ENCODE data around the gene SPOCK1.
"Not testable (repeated sequence)": the region's sequence is repeated elsewhere in the genome, so short reads cannot be mapped to it uniquely, and the experiment has no call there.

SPOCK1 gene

DNA sequence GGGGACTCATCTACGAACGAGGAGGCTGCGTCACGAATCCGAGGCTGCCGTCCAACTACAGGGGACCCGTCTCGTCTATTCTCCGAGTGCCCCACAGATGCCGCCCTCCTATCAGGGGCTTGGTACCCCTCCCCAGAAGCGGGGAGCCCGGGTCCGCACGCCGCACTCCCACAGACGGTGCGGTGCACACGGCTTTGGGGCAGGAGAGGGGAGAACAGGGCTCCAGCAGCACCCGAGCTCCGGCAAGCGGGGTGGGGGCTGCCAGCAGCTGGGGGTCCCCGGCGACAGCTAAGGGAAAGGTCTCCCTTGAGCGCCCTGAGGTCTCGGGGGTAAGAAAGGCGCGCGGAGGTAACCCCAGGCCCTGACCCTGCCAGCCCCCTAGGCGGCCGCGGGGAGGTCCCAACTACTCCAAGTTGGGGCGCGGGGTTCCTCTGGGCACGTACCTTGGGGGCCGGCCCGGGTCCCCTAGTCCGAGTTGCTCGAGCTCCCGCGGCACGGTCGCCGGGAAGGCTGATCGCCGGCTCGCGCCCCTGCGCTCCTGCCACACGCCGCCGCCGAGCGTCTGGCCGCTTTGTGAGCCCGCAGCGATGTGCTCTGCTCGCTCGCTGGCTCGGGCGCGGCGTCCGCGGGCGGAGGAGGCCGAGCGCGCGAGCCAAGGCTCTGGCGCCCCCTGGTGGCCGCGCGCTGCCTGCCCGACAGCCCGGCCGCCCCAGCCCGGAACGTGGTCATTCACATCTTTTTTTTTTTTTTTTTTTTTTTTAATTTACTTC lies at the start of gene SPOCK1:
SPOCK1 (minus strand) TSS at position 591 of the 770 bp plus-strand sequence.
- DNase-seq, result peak; percentile 78

DNA sequence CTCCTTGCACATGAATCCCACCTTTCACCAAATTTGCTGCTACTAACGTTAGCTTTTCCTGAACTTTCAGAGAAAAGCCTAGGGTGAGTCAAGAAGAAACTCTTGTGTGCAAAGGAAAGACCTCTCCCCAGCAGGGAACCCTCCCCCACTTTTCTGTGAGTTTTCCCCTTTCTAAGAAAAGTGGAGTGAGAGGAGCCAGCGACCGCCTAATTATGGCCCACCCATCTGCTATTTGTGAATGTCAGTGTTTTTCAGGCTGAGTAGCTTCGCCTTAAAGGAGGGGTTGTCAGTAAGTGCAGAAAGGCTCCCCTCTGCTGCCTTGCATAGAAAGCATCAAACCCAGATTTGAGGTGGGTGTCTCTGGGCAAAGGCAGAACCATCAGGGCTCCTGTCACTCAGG lies 46.8 kb upstream of the SPOCK1 start:
- no peak for DNase-seq

DNA sequence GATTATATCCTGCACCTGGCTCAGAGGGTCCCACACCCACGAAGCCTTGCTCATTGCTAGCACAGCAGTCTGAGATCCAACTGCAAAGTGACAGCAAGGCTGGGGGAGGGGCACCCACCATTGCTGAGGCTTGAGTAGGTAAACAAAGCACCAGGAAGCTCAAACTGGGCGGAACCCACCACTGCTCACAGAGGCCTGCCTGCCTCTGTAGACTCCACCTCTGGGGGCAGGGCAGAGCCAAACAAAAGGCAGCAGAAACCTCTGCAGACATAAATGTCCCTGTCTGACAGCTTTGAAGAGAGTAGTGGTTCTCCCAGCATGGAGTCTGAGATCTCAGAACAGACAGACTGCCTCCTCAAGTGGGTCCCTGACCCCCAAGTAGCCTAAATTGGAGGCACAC lies 36.3 kb upstream of the SPOCK1 start:
- DNase-seq, result not testable (repeated sequence)

DNA sequence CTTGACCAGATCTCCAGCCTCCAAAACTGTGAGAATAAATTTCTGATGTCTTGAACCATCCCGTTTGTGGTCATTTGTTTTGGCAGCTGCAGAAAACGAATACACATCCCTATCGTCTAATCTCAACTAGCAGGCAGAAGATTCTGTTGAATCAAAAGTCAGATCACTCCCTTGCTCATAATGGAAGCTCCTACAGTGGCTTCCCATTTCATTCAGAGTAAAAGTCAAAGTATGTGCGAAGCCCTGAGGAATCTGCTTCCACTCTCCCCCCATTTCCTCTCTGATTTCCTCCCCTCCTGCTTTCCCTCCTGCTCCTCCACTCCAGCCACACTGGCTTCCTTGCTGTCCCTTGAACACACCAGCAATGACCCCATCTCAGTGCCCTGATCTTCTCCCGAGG lies 34.8 kb upstream of the SPOCK1 start:
- DNase-seq, result no peak

DNA sequence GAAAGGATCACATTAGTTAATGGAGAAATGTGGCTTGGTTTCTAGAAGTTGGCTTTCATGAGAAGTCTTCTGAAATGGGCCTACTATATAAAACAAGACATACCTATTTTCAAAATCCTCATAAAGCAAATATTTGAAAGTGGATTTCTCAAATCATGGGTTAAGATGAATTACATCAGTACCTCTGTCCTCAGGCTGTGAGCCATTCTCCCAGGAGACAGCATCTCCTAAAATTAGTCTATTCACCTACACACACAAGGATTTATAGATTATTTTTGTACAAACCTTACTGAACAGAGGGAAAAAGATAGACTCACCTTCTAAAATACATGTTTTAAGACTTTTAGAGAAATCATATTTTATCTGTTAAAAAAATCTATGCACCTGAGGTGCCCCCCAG lies 32.1 kb upstream of the SPOCK1 start:
- DNase-seq, result no peak

DNA sequence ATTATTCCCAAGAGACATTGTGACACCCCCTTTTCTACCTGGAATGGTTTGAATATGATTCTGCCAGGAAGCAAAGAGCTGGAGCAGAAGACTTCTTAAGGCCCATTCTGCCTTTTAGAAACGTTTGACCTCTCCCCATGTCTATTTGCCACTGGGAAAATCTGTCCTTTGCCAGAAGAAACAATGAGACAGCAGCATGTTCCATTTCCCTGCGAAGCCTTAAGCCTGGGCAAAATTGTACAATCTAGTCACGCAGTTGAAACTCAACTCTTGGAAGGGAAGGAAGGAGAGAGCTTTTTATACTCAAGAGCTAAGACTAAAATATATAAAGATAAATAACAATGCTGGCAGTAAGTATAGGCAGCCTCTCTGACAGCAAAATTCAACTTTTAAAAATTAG lies 22.1 kb upstream of the SPOCK1 start:
- DNase-seq, result no peak

DNA sequence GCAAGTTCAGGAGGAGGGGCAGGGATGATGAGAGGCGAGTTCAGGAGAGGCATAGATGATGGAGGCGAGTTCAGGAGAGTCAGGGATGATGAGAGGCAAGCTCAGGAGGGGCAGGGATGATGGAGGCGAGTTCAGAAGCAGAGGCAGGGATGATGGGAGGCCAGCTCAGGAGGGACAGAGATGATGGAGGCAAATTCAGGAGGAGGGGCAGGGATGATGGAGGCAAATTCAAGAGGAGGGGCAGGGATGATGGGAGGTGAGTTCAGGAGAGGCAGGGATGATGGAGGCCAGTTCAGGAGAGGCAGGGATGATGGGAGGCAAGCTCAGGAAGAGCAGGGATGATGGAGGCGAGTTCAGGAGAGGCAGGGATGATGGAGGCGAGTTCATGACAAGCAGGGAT lies 17.8 kb upstream of the SPOCK1 start:
- DNase-seq, result no peak

DNA sequence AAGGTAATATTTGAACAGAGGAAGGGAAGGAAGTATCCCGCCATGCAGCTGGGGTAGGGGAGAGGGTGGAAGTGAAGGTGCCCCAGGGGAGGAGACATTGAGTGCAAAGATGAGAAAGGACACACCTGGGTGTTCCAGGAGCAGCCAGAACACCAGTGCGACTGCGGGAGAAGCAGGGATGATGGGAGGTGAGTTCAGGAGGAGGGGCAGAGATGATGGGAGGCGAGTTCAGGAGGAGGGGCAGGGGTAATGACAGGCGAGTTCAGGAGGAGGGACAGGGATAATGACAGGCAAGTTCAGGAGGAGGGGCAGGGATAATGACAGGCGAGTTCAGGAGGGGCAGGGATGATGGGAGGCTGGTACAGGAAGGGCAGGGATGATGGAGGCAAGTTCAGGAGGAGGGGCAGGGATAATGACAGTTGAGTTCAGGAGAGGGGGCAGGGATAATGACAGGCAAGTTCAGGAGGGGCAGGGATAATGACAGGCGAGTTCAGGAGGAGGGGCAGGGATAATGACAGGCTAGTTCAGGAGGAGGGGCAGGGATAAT lies 17.2 kb upstream of the SPOCK1 start:
- DNase-seq, result no peak

DNA sequence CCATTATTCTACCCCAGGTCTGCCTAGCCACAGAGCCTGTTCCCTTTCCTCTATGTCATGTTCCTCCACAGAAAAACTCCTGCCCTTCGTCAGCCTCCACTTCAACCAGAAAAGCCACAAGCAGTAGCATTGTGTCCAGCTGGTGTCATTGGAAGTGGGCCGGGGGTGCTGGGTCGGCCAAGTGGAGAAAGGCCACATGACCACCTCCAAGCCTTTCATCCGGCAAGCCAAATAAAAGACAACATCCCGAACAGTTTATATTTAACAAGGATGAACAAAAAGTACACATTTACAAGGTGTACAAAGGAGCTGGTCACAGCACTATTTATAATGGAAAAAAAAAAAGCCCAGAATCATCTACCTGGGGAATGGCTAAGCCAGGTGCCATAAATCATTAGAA lies 16.1 kb upstream of the SPOCK1 start:
- DNase-seq, result no peak

DNA sequence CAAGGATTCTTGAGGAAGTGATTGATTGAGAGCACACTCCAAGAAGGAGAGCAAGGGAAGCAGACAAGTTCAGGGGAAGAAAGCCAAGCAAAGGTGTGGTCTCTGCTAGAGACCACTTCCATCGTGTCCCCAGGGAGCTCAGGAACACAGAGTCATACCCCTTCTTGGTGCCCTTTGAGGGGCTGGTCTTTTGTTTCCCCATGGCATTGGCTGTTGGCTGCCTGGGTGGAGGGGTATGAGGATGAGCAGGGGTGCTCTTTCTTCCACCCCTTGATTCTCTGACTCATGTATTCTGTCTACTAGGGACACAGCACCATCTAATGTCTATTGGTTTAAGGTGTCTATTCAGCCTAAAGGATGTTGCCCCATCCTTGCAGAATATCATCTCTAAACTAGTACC lies 11.5 kb upstream of the SPOCK1 start:
- no peak for DNase-seq

DNA sequence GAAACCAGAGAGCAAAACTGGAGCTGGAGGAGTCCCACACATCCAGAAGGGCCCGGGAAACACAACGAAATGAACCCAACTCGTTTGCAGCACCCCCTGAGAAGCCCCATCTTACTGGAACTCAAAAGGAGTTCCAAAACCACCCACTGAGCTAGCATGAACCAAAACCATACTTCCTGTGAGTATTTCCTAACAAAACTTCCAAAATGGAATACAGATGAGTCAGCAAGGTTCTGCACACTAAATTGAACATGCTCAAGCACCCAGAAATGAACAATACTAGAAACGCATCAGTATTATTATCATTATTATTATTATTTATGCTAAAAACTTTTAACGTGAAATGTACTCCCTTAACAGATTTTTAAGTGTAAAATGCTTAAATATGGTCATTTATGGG lies 8.0 kb upstream of the SPOCK1 start:
- no peak for DNase-seq

DNA sequence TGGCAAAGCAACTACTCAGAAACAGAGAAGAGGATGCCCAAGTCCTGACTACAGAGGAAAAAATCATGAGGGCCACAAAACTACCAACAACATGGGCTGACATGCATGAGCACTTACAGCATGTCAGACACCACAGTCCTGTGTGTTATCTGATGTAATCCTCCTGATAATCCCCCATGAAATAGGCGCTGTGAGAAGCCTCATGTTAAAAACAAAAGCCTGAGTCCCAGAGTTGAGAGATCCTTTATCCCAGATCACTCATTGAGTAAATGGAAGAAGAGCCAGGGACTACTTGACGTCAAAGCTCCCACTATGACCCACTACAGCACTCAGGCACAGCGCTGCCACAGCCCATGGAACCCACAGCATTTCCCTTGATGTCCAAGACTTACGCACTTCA lies 7.2 kb upstream of the SPOCK1 start:
- no peak for DNase-seq

DNA sequence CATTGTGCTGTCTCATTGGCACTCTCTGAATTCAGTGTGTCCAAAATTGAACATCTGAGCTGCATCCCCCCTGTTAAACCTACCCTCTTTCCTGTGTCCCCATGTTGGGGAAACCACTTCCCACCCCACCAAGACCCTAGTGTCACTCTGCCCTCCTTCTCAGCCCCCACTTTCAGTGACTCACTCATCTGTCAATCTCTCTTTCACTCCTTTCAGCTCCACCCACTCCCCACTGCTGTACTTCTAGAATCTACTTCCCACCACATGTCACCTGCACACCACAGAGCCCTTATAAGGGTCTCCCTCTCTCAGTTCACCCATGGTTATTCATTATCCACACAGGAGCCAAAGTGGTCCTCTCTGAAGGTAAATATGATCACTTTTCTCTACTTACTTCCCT lies 5.8 kb upstream of the SPOCK1 start:
- no peak for DNase-seq

DNA sequence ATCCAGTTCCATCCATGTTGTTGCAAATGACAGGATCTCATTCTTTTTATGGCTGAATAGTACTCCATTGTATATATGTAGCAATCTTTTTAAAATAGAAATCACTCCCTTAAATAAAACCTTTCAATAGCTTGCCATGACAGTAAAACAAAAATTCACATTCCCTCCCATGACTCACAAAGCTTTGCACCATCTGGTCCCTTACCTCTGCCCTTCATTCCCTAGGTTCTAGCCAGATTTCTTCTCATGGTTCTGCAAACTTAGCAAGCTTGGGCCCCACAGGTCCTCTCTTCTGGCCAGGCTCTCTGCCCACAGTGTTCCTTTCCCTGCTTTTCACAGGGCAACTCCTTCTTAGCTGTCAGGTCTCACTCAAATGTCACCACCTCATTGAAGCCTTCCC lies 4.3 kb upstream of the SPOCK1 start:
- no peak for DNase-seq

DNA sequence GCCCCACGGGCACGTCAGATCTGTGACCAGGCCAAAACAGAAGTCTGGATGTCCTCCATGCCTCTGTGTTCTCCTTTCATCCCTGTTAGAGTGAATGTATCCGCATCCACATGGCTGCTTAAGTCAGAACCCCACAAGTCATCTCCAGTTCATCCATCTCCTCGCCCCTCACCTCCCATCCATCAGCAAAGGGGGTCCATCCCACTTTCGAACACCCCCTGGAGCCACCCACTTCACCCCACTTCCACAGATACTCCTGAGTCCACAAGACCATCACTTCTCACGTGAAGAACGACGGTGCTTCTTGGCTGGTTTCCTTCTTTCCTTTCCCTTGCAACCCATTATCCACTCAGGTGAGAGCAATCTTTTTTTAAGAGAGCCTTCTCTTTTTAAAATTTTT lies 3.5 kb upstream of the SPOCK1 start:
- DNase-seq, result no peak

DNA sequence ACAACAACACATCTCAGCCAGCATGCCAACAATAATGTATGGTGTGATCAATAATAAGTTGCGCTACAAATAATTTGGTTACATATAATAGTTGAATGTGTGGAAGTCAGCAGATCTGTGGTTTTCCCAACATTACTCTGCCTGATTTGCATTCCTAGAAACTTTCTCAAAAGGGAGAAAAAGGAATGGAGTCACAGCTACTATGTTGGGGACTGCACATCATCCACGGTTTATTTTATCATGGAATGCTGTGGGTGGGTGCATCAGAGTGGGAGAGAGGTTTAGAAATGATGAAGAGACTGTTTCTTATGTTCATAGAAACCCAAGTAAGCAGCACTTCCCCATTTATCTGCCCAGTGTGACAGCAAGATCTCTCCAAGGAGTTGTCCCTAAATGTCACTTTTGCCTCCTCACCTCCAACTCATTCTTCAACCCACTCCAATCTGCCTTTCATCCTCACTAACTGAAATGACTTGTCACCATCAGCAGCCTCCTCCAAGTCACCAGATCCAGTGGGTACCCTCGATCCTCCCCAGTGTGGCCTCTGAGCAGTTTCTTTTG lies 2.8 kb upstream of the SPOCK1 start:
- DNase-seq, result no peak

DNA sequence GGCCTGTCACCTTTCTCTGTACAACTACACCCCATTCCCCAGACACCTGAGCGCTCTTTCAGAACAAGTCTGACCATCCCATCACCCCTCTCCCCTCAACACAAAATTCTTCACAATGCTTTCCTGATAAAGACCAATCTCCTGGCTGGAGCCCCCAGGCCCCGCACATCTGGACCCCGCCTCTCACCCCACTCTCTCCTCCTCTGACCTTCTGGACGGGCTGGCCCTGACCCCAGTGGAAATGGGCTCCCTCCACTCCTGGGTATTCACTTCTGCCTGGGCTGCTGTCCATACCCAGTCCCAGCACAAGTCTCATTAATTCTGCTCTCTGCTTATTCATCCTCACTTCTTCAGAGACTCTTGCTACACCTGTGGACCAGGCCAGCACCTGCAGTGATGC lies 2.1 kb upstream of the SPOCK1 start:
- DNase-seq, result no peak

DNA sequence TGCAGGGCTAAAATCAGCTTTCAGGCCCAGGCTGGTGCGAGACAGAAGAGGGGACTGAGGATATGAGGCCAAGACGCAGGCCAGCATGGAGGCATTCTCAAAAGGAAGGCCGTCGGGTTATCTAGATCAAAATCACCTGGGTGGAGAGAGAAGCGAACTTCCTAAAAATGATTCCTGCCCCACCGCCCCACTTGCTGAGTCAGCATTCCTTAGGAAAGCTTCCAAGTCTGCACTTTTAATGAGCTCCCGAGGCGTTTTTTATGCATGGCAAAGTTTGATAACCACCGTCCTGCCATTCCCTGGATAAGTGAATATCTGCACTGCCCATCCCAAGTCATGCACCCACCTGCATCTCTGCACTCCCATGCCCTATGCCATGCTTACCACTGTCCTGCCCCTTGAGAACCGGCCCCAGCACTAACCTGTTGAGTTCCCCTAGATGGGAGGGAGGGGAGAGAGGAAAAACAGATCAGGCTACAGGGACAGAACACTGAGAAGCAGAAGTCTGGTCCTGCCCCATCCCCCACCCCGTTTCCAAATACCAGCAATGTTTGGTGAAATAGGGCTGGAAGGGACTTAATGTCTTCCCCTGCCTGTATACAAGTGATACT lies 1.6 kb upstream of the SPOCK1 start:
- DNase-seq, result no peak

DNA sequence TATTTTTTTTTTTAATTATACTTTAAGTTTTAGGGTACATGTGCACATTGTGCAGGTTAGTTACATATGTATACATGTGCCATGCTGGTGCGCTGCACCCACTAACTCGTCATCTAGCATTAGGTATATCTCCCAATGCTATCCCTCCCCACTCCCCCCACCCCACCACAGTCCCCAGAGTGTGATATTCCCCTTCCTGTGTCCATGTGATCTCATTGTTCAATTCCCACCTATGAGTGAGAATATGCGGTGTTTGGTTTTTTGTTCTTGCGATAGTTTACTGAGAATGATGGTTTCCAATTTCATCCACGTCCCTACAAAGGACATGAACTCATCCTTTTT lies 351 bp upstream of the SPOCK1 start:
- not testable (repeated sequence) for DNase-seq

DNA sequence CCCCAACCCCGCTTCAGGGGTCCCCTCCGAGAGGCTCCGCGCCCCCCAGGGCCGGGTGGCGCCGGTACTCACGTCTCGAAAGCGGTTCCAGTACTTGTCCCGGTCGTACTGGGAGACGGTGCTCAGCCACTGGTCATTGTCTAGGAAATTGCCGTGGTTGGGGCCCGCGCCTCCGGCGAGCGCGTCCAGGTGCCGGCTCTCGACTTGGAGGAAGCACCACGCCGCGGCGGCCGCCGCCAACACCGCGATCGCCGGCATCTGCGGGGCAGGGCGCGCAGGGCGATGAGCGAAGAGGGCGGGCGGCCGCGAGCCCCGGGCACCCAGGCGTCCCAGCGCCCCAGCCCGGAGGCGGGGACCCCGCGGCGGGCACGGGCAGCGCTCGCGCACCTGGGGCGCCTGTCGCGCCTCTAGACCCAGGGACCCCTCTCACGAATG lies 808 bp downstream of the SPOCK1 start:
- no peak for DNase-seq

DNA sequence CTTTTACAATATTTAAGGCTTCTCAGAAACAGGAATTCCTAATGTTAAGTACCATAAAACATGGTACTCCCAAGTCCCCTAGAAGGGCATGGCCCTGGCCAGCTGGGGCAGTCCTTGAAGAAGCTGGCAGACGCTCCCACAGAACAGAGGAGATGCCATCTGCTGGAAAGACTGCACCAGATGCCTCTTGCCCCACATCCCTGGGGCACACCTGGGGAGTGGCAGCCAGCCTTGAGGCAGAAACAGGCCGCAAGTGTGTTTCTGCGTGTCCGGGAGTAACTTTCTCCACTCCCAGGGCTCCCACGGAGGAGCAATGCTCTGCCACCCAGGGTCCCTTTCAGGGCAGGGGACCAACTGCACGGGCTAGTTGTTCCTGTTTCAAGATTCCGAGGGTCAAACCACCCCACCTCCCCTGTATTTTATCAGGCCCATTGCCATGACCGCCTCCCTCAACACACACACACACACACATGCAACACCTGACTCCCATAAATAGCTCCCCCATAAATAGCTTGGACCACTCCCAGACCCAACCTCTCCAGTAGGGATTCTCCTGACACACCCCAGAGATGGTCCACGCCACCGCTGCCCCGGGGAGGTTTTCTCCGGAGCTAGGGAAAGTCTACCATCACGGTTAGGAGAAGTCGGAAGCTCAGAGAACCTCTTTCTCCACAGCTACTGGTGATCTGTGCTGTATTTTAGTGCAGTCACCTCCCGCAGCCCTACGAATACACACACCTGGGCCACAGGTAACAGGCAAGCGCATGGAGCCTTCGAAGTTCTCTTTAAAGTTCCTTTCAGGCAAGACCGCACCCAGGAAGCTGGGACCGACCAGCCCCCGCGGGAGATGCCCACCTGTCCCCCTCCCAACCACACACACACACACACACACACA lies 1.5 kb downstream of the SPOCK1 start:
- DNase-seq, result no peak

DNA sequence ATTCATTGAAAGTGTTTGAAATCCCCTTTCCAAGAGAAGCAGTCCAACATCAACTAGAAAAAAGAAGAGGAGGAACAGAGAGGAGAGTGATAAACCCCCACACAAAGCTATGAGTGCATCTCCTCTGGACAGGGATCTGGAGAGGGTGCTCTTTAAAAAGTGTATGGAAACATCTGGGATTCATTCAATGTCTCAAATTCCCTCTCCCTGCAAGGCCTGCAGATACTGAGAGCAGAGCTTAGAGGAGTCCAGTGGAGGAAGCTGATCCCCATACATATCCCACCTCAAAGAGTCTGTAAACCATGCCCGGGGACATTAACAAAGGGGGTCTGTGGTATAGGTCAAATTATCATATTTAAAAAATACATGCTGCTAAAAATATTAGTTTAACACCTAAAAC lies 2.2 kb downstream of the SPOCK1 start:
- DNase-seq, result no peak

DNA sequence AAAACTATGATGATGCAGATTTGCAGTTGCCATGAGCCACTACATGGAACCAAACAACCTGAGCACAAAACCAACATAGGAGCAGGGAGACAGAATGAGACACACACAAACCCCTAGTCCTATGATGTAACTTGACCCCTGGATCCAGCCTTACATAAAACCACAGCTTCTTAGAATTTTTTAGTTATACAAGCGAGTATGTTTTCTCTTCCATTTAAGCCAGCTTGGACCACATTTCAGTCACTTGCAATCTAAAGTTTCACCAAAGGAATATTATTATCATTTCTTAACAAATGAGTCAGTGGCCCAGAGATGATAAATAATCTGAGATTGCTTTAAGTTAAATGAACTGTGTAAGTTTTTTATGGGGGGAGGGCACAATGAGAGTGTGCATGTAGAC lies 6.8 kb downstream of the SPOCK1 start:
- no peak for DNase-seq

Data from stimulated activated CD4-positive, alpha-beta T cell treated with anti-CD3 and anti-CD28 coated beads, Interleukin-15, amount 100 ng/mL, for 24 hours (primary cell).